Neuron (in vitro differentiated cells): ENCODE data around the gene HNRNPC.

ENCODE experiments used
- H2AFZ ChIP-seq: one replicate; pipeline ENCODE4 v1.6.1; 2013; ENCODE audit warnings: low read depth, mild to moderate bottlenecking, inconsistent platforms, low read length, moderate library complexity
- H3K27me3 ChIP-seq: one replicate; pipeline ENCODE4 v1.6.1; 2013; ENCODE audit warnings: low read length; ENCODE audit not compliant: insufficient read depth
- H3K36me3 ChIP-seq: one replicate; pipeline ENCODE4 v1.6.1; 2013; ENCODE audit warnings: low read length; ENCODE audit not compliant: insufficient read depth
- H3K4me1 ChIP-seq: one replicate; pipeline ENCODE4 v1.6.1; 2013; ENCODE audit warnings: low read length; ENCODE audit not compliant: insufficient read depth
- H3K4me3 ChIP-seq: 2 replicates; pipeline ENCODE4 v1.5.1; 2013; ENCODE audit warnings: mild to moderate bottlenecking, low read length, moderate library complexity
- H3K9me3 ChIP-seq: one replicate; pipeline ENCODE4 v1.6.1; 2013; ENCODE audit warnings: low read length

The HNRNPC gene

DNA sequence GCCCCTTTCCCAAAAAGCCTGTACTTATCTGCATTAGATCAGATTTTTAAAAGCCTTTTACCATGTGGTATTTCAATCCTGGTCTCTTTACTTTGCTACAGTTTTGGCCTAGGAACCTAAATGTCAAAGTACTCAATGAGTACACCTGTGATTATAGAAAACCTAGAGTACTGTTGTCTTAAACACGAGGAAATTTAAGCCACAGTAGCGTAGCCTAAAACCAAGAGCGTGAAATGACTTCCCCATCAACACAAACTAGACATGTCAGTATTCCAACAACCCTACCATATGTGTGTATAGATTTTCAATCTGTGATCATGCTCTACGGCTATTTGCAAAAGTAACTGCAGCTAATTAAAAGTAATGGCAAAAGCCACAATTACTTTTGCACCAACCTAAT lies 60.7 kb downstream of the HNRNPC start:
- Histone ChIP-seq H3K4me3 (no peak overlapping the region), H2AFZ (no peak overlapping the region), H3K4me1 (no peaks in the 10 kb centered on the region), H3K27me3 (no peaks in the 10 kb centered on the region), H3K36me3 (peaks cover 81% of the 10 kb centered on the region), H3K9me3 (no peaks in the 10 kb centered on the region)

DNA sequence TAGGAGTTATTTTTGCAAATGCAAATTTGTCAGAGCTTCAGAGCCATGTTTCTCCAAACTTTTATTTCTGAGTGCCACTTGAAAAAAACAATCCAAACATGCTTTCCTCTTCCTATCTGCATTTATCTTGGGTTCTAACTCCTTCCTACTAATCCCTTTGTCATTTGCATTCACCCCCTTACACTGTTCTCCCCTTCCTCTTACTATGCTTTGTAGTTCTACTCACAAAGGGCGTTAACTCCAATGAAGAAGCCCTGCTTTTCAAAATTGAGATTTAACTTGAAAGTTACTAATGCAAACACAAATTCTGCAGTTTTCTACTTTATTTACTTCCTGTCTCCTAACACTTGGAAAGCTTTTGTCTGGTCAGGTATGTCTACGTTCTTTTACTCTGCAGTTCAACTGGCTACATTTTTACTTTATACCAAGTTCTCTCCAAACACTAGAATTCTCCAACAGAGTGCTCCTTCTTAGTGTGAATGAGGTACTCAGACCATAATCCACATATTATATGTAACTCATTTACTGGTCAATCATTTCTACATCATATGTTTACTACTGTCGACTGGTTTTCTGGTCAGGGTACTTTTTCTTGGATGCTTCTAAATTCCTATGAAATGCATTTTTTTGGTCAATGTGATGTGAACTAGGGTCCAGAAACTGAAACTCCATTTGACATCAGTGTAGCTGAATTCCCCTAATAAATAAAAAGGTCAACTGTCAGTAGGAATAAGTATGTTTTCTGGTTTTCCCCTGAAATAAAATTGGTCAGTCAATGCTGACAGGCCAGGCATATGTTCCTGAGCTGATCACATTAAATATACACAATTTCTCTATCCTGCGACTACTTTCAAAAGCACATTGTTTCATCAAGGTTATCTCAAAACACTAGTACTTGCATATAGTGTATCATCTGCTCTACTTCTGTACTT lies 62.2 kb downstream of the HNRNPC start:
- Histone ChIP-seq H3K4me3 (no peak overlapping the region), H3K27me3 (no peaks in the 10 kb centered on the region), H3K9me3 (no peaks in the 10 kb centered on the region), H2AFZ (no peak overlapping the region), H3K36me3 (peaks cover 69% of the 10 kb centered on the region), H3K4me1 (no peaks in the 10 kb centered on the region)

DNA sequence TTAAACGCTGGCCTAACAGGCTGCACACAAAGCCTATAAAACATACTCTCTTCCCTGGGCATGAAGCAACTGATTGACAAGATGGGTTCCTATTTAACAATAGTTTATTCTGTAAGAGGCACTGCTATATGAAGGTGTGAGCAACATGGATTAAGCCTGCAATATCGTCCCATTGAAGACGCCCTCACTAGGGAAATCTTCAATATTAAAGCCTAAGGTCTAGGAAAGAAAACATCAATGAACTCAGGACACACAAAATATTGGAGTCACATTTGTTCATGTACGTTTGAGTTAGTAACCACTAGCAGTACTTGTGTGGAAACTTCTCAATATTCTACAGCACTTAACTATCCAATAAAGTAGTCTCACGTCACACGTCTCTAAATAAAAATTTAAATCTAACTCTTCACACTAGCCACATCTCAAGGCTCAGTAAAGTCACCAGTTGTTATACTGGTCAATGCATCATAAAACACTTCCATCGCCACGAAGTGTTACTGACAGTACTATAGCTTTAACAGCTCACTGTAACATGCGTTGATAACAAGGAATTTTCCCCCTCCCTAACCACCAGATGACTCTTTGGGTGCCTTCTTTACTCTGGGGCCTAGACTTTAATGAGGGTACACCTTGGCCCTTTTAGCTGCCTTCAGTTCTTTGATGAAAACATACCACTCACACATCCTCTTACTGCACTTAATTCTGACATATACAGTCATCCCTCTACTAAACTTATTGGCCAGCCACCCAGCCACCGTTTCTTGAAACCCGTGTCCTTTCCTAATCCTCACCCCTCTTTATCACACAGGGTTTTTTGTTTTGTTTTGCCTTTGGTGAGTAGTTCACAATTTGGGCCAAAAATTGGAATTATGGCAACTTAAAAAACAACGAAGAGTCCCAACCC lies 63.3 kb downstream of the HNRNPC start:
- H3K9me3 ChIP-seq: no peaks in the 10 kb centered on the region
- H3K36me3 ChIP-seq: peaks cover 60% of the 10 kb centered on the region
- H3K4me1 ChIP-seq: no peaks in the 10 kb centered on the region
- no peak overlapping the region for H3K4me3 ChIP-seq
- no peak overlapping the region for H2AFZ ChIP-seq
- H3K27me3 ChIP-seq: no peaks in the 10 kb centered on the region

DNA sequence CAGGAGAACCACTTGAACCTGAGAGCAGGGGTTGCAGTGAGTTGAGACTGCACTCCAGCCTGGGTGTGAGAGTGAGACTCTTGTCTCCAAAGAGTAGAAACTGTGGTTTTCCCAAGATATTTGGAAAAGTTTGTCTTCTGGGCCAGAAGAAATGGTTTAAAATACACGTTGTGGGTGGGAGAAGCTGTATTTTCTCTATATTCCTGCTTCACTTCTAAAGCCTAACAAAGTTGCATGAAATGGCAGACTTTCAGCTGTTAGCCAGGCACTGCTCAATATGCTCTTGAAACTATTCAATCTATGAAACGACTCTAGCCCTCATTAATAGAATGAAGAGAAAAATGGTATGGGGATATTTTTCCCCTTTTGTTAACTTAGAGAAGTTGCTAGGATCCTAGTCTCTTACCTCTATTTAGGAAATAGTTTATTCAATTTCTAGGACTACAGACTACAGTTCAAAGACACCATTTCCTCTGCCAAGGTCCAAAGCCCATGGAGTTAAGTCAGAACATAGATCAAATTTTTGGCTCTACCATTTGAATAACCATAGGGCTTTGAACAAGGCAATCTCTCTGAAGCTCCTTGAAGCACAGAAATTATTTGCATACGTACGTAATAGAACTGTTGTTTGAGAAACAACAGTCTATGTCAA lies 64.1 kb downstream of the HNRNPC start:
- Histone ChIP-seq H3K4me1 (no peaks in the 10 kb centered on the region), H2AFZ (no peak overlapping the region), H3K36me3 (peaks cover 59% of the 10 kb centered on the region), H3K27me3 (no peaks in the 10 kb centered on the region), H3K4me3 (no peak overlapping the region), H3K9me3 (no peaks in the 10 kb centered on the region)

DNA sequence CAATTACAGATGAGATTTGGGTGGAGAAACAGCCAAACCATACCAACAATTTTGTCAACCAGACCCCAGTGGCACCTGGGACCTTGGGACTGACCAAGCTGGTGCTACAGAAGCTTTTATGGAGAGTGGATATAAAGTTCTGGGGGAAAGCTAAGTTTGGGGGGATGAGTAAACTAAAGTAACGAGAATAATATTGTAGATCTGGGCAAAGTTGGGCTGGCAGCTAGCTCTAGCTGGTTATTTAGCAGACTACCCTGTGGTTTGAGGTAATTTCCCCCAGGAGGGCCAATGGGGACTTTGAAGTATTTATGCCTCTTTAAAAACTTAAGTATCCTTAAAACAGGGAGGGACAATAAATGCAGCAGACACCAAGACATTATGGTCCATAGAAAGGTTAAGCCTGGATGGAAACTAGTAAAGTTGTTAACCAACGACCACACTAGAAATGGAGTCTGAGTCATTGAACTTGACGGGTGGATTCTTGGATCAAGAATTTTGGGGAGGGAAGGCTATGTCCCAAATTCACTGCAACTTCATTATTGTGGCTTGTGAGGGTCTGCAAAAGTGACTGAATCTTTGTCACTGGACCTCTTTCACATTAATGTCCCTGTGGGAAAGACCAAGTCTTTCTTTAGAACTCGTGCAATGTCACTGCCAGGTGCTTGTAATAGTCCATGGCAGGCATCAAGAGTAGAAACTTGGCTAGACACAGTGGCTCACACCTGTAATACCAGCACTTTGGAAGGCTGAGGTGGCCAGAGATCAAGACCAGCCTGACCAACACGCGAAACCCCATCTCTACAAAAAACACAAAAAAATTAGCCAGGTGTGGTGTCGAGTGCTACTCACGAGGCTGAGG lies 64.8 kb downstream of the HNRNPC start:
- peaks cover 51% of the 10 kb centered on the region for H3K36me3 ChIP-seq
- no peaks in the 10 kb centered on the region for H3K4me1 ChIP-seq
- no peaks in the 10 kb centered on the region for H3K27me3 ChIP-seq
- H2AFZ ChIP-seq: no peak overlapping the region
- no peaks in the 10 kb centered on the region for H3K9me3 ChIP-seq
- H3K4me3 ChIP-seq: no peak overlapping the region

DNA sequence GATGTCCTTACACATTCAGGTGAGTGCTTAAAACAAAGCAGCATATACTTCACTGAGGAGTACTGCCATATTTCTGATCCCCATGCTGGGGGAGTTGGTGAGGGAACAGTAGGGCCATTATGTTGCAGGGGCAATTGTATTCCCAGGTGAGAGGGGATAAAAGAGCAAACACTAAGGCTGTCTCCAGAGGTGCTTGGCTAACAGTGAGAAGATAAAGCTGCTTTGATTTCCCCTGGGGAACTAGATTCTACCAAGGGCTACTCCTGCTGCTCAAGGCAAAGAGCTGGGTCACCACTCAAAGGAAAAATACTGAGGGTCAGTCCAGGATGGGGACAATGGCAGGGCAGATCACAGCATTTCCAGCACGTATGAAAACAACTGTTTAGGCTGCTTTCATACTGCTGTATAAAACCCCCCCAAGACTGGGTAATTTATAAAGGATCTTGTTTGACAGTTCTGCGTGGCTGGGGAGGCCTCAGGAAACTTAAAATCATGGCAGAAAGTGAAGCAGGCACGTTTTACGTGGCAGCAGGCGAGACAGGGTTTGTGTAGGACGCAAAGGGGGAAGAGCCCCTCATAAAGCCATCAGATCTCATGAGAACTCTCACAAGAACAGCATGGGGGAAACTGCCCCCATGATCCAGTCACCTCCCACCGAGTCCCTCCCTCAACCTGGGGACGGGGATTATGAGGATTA lies 65.6 kb downstream of the HNRNPC start:
- no peaks in the 10 kb centered on the region for H3K4me1 ChIP-seq
- no peak overlapping the region for H2AFZ ChIP-seq
- no peaks in the 10 kb centered on the region for H3K27me3 ChIP-seq
- H3K4me3 ChIP-seq: no peak overlapping the region
- no peaks in the 10 kb centered on the region for H3K9me3 ChIP-seq
- peaks cover 44% of the 10 kb centered on the region for H3K36me3 ChIP-seq

DNA sequence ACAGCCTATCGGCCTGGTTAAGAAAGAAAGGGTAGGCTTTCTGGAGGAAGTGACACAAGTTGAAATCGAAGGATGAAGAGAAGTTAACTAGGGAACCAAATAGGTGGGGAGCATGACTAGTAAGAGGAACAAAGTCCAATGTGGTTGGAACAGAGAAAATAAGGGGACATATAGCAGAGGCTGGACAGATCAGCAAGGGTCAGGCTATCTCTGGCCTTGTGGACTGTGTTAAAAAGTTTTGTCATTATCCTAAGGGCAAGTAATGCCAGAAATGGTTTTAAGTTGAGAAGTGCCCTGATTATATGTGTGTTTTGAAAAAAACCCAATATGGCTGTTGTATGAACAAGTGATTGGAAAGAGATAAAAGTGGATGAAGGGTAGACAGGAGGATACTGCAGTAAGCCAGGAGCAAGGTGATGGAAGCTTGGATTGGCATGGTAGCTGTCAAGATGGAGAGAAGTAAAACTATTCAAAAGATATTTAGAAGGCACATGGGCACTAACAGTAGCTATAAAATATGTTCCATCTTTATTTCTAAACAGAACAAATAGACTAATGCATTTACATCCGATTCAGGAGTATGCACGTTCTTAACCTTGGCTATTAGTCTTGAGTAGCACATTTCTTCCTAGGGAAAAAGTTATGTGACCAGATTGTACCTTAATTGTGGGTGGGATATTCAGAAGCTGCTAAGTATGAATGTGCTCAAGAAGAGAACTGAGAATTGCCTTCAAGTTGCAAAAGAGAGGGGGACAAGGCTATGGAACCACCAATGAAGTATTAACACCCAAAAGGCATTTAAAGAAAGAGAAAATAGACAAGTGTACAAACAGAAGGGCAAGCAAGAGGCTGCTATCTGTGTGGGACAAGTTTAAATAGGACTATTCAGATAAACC lies 66.5 kb downstream of the HNRNPC start:
- no peak overlapping the region for H2AFZ ChIP-seq
- no peaks in the 10 kb centered on the region for H3K27me3 ChIP-seq
- no peaks in the 10 kb centered on the region for H3K9me3 ChIP-seq
- H3K4me3 ChIP-seq: no peak overlapping the region
- H3K36me3 ChIP-seq: peaks cover 35% of the 10 kb centered on the region
- H3K4me1 ChIP-seq: no peaks in the 10 kb centered on the region

DNA sequence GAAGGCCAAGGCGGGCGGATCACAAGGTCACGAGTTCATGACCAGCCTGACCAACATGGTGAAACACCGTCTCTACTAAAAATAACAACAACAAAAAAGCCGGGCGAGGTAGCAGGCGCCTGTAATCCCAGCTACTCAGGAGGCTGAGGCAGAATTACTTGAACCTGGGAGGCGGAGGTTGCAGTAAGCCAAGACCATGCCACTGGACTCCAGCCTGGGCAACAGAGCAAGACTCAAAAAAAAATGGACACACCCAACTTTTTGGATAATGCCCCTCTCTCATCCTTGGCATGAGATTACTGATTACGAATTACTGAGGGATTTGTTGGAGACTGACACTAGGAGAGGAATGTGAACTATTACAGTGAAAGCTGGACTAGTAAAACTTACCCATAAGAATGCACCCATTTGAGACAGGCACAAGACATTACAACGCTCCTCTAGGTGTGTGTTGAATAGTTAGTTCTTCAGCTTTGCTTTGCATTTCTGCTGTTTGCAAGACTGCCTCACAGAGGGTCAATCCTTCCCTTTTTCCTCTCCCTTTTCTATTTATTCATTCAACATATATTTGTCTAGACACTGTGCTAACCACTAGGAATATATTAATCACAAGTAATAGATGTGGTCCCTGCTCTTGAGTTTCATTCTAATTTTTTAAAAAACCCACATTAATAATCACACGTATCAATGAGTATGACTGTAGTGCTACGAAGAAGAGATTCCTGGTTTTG lies 67.3 kb downstream of the HNRNPC start:
- Histone ChIP-seq H3K4me3 (no peak overlapping the region), H3K36me3 (peaks cover 27% of the 10 kb centered on the region), H3K4me1 (no peaks in the 10 kb centered on the region), H3K9me3 (no peaks in the 10 kb centered on the region), H2AFZ (no peak overlapping the region), H3K27me3 (no peaks in the 10 kb centered on the region)

DNA sequence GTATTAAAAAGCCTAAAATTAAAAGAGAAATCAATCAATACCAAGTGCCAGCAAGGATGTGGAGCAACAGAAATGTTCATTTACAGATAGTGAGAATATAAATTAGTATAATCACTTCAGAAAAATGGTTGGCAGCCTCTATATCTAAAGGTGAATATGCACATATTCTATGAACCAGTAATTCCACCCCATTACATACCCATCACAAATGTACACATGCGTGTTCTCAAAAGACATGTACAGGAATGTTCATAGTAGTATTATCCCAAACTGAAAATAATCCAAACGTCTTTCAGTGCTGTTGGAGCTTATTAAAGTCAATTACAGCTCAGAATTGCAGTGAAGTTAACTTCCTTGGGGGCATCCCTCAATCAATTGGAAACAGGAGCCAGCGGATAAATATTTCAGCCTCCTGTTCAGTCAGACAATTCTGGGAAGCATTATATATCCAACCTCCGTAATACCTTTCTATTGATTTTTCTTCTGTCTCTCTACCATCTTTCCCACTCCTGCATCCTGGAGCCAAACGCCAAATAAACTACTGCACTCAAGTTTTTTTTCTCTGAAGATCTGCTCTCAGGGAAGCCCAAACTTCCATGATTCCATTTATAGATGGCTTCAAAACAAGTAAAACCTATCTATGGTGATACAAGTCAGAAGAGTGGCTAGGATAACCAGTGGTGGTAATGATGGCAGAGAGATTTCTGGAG lies 68.3 kb downstream of the HNRNPC start:
- Histone ChIP-seq H3K36me3 (peaks cover 18% of the 10 kb centered on the region), H3K27me3 (no peaks in the 10 kb centered on the region), H2AFZ (no peak overlapping the region), H3K4me3 (no peak overlapping the region), H3K9me3 (no peaks in the 10 kb centered on the region), H3K4me1 (no peaks in the 10 kb centered on the region)
